GM18498 (cell line): ENCODE results near the gene KCTD2.

Experiments used
- ATAC-seq: cut with Tn5 transposase; IDR thresholded peaks from one replicate; pipeline ENCODE4 v1.9.1; 2021; ENCODE audit warnings: mild to moderate bottlenecking, moderate library complexity; ENCODE audit not compliant: unreplicated experiment

The KCTD2 gene

GRCh38 chr17:75075597-75076336 is 28.7 kb downstream of the KCTD2 start:
- ATAC-seq, result no peak

GRCh38 chr17:75077072-75077495 is 30.1 kb downstream of the KCTD2 start:
- no peak for ATAC-seq

- peak; percentile 52 for ATAC-seq
Observed at GRCh38 chr17:75077496-75078283, 30.7 kb downstream of the KCTD2 start.

- ATAC-seq, result peak; percentile 45
Observed at GRCh38 chr17:75078284-75079022, 31.4 kb downstream of the KCTD2 start.

- ATAC-seq, result no peak
Observed at GRCh38 chr17:75079023-75079373, 32.0 kb downstream of the KCTD2 start.

- no peak for ATAC-seq
Observed at GRCh38 chr17:75081611-75082540, 34.9 kb downstream of the KCTD2 start.

GRCh38 chr17:75082683-75083082 is 35.7 kb downstream of the KCTD2 start:
- no peak for ATAC-seq

- no peak for ATAC-seq
Observed at GRCh38 chr17:75084039-75084660, 37.1 kb downstream of the KCTD2 start.

GRCh38 chr17:75086496-75087181 is 39.6 kb downstream of the KCTD2 start:
- no peak for ATAC-seq

GRCh38 chr17:75087182-75087557 is 40.1 kb downstream of the KCTD2 start:
- ATAC-seq, result no peak

GRCh38 chr17:75087558-75088453 is 40.8 kb downstream of the KCTD2 start, which contains the start of gene SLC16A5:
SLC16A5 (plus strand) TSS chr17:75087954; CDS start chr17:75093637, 5,683 bp downstream.
- peak; percentile 64 for ATAC-seq

- ATAC-seq, result no peak
Observed at GRCh38 chr17:75088465-75089417, 41.7 kb downstream of the KCTD2 start.

GRCh38 chr17:75090871-75091854 is 44.1 kb downstream of the KCTD2 start:
- ATAC-seq, result no peak

- ATAC-seq, result no peak
Observed at GRCh38 chr17:75091855-75092327, 44.9 kb downstream of the KCTD2 start.

- no peak for ATAC-seq
Observed at GRCh38 chr17:75093548-75094158, 46.6 kb downstream of the KCTD2 start.
